Adipose tissue (tissue), 3 donors: ENCODE results near the gene NKX2-3. TPM values are rescaled to one million over a fixed set of nuclear protein-coding genes. Genes with fewer than 3 reads are reported as not detected.

Source experiments
- H3K27ac ChIP-seq: one replicate; pipeline ENCODE4 v1.5.1; 2013; ENCODE audit warnings: low read depth, low read length
- WGBS, 3 donors: extraction: QIAGEN DNeasy Blood & Tissue Kit; methylation state at CpG; one replicate each; pipeline ENCODE4 v1.1.7; 2013; 5-methylcytosine and 5-hydroxymethylcytosine counted together
- polyA plus RNA-seq, 3 donors: library from polyadenylated mRNA; stranded (reverse); fragments of 200-250 nt; gene quantifications; one replicate each; pipeline ENCODE4 v1.2.3, GENCODE V29; 2013
- donor health status: healthy with polysubstance abuse.
- donor health status: Bipolar disorder and iron deficiency.
- donor health status: healthy.

The NKX2-3 gene
- 1 to 10 TPM in 2 of 3 donors, under 1 TPM in 1; 0.90 to 2.3 (median 1.1) TPM for polyA plus RNA-seq

DNA sequence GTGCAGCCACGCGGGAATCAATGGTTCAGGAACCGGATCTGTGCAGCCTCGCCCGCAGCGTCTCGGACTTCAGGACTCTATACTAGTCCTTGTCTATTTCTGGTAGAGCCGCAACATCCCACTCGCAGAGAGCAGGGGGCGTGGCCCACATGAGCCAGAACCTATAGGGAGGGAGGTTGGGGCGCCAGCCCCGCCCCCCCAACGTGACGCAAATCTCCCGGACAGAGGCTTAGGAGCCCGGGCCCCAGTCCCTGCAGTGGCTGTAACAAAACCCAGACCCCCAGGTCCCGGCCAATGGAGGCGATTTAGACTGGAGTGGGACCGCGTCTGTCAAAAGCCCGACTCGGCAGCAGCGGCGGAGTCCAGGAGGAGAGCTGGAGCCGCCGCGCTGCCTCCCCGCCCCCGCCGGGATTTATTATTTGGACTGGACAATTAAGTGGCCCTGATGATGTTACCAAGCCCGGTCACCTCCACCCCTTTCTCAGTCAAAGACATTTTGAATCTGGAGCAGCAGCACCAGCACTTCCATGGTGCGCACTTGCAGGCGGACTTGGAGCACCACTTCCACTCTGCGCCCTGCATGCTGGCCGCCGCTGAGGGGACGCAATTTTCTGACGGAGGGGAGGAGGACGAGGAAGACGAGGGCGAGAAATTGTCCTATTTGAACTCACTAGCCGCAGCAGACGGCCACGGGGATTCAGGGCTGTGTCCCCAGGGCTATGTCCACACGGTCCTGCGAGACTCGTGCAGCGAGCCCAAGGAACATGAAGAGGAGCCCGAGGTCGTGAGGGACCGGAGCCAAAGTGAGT is at the start of gene NKX2-3:
Gene NKX2-3 (plus strand): TSS at position 256 of the 809 bp plus-strand sequence. CDS start 190 bp downstream, at position 446.
- 2 to 4% (median 2%) methylated on average over 49 to 51 of the region's 51 CpGs for WGBS, 3 donors
- H3K27ac ChIP-seq: no peak within 1 kb of the TSS

DNA sequence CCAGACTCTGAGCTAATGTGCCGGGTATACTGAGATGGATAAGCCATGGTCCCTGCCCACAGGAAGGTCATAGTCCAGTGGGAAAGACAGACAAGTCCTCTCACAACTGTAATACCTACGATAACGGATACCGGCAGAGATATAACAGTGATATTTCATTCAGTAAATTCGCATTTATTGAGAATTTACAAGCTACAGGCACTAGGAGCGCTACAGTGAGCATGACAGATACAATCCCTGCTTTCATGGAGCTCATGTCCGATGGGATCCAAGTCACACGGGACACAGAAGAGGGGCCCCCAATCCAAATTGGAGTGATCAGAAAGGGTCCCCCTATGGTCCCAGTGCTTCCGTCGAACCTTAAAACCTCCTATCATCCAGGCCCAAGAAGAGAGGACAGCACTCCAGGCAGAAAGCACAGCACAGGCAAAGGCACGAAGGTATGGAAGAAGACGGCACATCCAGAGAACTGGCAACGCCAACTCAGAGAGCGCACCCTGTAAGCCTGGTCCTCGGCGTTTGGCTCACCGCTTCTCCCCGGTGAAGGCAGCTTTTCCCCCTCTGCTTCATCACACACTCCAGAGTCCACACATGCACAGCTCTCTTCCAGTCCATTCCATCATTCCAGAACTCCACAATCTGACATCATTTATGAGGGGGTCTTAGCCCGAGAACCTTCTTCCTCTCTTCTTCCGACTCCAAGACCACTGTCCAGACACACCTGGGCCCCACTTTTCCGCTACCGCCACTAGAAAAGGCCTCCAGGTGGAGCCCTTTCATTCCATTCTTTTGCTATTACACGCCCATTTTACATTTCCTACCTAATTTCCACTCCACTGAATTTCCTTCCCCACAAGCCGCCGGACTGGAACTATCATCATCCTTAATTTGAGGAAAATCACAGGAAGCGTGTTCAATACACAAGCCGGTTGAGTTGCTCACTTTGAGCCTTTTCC is 47.8 kb upstream of the NKX2-3 start:
- H3K27ac ChIP-seq: no peak overlapping the region
- WGBS, 3 donors: 65 to 69% (median 65%) methylated on average over 27 of the region's 27 CpGs

DNA sequence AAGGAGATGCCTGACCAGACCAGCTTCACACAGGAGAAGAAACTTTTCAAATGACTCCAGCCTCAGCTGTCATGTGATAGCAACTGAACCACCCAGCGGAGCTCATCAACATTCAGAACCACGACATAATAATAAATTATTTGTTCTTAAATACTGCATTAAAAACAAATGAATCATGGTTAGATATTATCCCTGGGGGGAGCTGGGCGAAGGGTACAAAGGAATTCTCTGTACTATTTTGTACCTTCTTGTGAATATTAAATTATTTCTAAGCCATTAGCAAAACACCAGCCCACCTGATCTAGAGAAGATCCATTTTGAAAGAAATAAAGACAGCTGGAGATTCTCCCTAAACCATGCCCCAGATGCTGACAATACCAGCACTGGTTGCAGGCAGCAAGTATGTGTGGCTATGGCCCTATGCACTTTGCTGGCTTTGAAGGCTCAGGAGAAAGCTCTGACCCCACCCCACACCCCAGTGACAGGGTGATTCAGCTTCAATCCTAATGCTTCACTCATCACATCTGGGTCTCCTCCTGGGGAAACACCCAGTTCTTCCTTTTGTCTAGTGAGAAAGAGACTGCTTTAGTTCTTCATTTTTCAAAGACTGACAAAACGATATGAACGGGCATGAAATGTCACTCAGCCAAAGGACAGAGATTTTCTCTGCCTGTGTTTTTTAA is 45.5 kb upstream of the NKX2-3 start:
- H3K27ac ChIP-seq: no peak overlapping the region
- 69 to 79% (median 78%) methylated on average over 5 of the region's 5 CpGs for WGBS, 3 donors

DNA sequence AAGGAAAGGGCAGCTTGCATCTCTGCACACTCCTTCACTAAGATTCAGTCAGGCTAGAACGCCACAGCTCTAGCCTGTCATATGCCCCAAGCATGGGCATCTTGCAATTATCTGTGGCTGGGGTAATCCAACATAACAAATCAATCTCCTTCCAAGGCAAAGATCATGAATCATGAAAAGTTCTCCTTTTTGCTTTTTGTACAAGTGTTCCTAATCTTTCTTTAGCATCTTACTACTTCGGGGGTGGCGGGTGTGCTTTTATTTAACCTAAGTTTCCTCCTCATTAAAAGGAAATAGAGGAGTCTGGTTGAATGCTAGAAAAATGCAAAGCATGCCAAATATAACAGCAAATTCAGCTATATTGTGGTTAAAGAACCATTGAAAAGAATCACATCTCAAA is 43.5 kb upstream of the NKX2-3 start:
- H3K27ac ChIP-seq: no peak overlapping the region
- 37 to 75% (median 40%) methylated on average over 3 of the region's 3 CpGs for WGBS, 3 donors

DNA sequence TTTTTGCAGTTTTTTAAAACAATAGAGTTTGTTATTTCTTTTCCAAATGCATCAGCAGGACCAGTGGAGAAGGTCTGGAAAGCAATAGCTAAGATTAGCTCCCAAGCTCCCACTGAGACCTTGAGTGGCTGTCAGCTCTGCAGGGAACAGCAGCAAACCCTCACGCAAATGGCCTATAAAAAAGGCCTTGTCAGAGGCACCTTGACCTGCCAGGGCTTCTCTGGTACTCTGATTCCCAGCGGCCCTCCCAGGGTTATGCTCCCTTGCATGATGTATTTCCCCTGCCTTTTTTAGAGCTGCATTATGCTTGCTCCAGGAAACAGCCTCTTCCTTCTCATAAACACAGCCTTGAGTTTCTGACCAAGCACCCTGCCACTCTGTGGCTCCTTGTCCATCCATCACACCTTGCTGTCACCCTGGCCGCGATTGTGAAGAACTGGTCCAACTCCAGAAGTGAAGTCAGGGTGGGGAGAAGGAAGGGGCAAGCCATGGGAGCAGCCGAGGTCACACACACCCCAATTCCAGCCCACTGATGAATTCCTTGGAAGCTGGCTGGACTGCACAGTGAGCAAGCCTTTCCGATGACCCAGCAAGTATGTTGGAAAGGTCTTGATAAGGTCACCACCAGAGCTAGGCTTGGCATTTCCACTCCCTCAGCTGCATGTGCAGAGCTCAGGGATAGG is 35.3 kb upstream of the NKX2-3 start:
- no peak overlapping the region for H3K27ac ChIP-seq
- WGBS, 3 donors: 24 to 57% (median 25%) methylated on average over 6 of the region's 6 CpGs

DNA sequence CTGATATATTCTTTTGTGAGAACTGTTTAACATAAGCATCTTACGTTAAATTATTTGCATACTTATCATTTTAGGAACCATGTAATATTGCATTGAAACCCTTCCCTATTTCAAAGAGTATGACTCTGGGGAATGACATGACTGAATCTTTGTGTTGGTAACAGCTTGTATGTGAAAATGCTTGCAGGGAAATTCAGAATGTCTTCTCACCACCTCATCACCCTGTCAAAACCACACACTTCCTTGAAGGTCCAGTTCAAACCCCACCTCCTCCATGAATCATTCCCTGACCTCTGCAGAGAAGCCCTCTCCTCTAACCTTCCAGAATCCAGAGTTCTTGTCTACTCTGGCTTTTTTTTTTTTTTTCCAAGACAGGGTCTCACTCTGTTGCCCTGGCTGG is 26.3 kb upstream of the NKX2-3 start:
- 78 to 81% (median 80%) methylated on average over 1 of the region's 1 CpG for WGBS, 3 donors
- no peak overlapping the region for H3K27ac ChIP-seq

DNA sequence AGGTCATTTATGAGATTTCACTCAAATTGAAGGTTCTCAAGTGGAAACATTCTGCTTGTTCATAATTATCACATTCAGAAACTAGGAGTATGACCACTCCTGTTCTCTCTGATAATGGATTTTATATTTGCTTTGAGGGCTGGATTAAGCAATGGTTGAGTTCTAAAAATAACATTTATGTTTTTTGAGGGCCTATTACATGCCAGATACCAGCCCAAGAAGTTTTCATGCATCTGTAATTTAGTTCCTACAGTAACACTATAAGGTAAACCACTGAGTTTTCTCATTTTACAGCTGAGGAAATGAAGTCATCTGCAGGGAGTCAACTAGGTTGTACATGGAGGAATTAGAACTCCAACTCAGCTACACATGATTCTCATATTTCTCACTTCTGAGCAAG is 25.5 kb upstream of the NKX2-3 start:
- no peak overlapping the region for H3K27ac ChIP-seq

DNA sequence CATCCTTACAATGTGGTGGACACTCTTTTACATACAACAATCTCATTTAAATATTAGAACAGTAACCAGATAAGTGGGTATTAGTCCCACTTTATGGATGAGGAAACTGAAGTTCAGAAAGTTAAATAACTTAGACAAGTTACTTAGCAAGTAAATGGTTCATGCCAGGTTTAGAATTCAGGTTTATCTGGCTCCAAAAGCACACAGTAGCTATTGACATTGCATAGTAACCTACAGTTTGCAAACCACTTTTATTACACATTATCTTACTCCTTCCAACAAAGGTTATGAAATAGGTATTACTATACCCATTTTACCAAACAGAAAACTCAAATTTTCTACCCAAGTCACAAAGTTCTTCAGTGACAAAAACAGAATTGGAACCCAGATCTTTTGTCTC is 19.7 kb upstream of the NKX2-3 start:
- H3K27ac ChIP-seq: no peak overlapping the region

DNA sequence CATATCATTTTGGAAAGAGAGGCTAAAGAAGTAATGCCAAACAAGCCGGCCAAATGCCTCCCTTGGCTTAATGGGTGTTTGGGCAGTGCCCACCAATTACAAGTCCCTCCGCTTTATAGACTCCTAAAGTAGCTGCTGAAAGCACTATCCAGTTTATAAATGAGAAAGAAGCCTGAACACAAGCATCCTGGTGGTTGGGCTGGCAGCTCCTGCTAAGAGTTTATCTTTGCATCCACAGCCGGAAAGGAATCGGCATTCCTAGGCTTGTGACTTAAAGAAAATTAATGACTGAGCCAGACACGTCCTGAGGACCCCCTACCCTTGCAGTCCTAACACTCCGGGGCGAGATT is 13.1 kb upstream of the NKX2-3 start:
- H3K27ac ChIP-seq: no peak overlapping the region
- WGBS, 3 donors: 26 to 43% (median 36%) methylated on average over 7 of the region's 7 CpGs

DNA sequence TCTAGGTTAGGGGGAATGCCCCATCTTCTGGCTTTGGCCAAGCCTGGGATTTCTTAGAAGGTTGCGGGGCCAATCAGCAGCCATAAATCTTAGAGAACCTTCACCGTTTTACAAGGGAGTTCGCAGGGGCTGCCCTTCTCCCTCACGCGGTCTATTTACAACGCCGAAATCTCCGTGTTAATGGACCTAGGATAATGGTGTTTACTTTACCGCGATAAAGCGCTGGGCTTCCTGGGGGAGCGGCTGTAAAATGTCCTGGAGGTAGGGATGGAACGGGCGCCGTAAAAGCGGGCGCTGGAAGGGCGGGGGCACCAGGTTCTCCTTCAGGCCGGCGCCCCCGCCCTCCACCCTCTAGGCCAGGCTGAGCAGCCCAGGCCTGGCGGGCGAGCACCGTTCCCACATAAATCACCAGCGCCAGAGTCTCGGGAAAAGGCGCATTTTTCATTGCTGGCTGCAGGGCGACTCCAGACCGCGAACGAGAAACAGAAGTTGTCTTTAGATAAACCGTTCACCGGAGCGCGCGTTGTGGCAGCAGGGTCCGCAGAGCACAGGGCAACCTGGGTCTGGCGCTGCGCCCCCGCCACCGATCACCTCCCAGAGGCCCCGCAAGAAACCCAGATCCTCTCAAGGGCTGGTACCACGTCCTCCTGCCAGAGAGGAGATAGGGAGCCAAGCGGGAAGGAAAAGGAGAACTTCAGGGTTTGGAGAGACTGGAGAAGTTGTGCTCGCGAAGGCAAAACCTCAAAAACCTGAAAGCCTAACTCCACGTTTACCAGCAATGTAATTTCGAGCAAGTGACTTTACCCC is 12.5 kb upstream of the NKX2-3 start:
- H3K27ac ChIP-seq: no peak overlapping the region
- WGBS, 3 donors: 3 to 6% (median 6%) methylated on average over 48 of the region's 48 CpGs

DNA sequence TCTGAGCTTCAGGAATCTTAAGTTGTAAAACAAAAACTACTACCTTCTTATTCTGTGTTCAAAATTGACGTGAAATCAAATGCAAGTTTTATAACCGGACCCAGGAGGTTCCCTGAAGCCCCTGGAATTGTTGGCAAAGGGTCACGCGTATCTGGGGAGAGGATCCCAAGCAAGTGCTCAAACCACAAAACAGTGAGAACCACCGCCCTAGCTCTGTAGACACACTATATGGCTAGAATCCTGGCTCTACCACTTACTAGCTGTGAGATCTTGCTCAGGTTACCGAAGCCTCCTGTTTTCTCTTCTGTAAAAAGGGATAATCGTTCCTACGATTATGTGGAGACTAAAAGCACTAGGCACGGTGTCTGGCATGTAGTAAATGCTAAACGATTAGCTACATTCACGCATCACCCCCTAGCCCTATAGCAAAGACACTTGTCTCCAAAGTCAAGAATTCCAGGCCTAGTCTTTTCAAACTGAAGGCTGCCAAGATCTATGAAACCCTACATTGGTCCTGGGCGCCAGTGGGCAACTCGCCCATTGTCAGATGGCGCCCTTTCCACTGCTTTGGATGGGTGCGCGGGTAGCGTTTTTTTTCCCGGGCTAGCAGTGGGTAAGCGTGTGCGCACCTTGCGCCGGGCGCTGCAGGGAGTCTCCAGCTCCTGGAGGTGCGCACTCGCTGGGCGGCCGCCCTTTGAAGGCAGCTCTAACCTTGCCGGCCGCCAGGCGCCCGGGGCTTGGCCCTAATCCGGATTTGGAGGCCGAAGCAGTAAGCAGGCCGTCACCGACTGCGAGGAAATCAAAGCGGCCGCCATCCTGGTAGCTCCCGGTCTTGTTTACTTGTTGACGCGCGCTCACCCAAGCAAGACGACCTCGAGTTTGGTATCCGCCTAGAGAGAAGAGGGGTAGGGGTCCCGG is 11.6 kb upstream of the NKX2-3 start:
- WGBS, 3 donors: 30 to 68% (median 57%) methylated on average over 46 of the region's 46 CpGs
- H3K27ac ChIP-seq: no peak overlapping the region

DNA sequence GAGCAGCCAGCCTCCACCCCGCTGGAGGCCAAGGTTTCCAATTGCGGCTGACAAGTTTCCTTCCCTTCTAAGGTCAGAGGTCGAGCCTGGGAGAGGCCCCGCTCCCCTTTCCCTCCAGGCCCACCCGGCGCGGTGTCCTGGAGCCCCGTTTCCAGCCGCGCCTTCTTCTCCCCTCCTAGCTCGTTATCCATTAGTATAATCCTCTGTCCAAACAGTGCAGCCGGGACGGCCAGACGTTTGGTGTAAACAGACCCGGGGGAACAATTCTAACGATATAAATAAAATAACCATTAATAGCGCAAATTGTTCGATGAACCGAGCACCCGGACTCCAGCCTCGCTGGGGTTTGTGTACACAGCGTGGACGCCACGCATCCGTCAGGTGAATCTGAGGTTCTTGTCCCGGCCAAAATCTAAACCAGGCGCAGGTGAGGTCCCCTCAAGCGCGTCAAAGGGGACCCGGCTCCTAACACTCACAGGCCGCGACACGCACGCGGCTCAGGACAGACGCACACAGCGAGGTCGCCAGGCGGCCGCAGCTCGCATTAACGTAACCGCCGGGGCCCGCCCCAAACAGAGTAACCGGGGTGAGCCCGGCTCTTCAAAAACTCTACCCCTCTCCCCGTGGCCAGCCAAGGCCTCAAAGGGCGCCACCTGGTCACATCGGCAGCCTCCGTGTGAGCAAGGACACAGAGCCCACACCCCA is 10.8 kb upstream of the NKX2-3 start:
- 16 to 67% (median 62%) methylated on average over 48 to 51 of the region's 51 CpGs for WGBS, 3 donors

DNA sequence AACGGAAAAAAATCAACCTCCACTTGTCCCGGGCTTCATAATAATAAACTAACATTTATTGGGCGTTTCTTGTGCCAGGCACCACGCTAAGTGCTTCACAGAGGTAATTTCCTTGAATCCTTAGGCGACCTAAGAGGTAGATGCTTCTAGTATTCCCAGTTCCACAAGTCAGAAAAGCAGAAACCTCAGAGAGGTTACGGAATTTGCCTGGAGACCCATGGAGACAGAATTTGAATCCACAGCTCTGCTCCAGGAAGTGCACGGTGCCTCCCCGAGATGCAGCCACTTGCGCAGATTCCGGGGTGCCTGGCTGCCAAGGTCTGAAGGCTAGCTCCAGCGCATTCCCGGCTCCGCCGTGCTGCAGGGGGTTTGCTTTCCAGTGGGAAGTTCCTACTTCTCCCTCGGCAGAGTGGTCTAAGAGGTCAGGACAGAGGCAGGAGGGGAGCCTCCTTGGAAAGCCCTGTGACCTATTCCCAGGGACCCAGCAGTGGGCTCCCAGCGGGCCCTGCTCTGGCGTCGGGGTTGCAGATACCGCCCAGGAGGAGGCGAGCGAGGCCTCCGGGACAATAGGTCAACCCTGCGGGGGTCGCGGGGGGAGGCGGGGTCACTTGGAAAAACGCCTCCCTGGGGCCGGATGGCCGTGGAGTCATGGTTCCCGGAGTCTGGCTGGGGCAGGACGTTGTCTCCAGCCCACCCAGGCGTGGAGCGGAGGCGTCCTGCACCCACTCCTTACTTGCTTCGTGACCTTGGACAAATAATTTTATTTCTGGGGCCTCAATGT is 10.1 kb upstream of the NKX2-3 start:
- H3K27ac ChIP-seq: no peak overlapping the region
- whole genome bisulfite sequencing, 3 donors: 10 to 40% (median 33%) methylated on average over 29 to 35 of the region's 35 CpGs

More for the DNA sequence above, 10.8 kb upstream of the NKX2-3 start:
- H3K27ac ChIP-seq: no peak overlapping the region

DNA sequence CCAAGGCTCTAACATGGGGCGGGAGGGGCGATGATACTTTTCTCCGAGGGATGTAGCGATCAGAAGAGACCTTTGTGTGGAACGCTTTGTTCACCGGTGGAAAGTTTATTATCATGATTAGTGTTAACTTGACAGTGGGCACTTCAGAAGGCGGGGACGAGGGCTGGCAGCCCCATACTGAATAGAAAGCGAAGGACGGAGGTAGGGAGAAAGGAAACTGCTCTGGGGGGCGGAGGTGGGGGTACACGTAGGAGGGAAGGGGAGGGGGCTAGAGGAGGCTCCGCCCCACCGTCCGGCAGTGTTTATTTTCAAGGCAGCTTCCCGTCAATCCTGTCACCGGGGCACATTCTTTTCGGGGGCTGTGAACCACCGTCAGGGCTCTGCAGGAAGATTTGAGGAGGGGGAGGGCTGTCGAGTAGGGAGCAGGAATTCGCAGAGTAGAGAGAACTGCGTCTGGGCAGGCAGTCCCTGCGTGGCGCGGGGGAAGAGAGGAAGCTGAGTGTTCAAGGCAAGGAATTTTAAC is 9.4 kb upstream of the NKX2-3 start:
- no peak overlapping the region for H3K27ac ChIP-seq
- WGBS, 3 donors: 3 to 7% (median 5%) methylated on average over 24 to 25 of the region's 25 CpGs

DNA sequence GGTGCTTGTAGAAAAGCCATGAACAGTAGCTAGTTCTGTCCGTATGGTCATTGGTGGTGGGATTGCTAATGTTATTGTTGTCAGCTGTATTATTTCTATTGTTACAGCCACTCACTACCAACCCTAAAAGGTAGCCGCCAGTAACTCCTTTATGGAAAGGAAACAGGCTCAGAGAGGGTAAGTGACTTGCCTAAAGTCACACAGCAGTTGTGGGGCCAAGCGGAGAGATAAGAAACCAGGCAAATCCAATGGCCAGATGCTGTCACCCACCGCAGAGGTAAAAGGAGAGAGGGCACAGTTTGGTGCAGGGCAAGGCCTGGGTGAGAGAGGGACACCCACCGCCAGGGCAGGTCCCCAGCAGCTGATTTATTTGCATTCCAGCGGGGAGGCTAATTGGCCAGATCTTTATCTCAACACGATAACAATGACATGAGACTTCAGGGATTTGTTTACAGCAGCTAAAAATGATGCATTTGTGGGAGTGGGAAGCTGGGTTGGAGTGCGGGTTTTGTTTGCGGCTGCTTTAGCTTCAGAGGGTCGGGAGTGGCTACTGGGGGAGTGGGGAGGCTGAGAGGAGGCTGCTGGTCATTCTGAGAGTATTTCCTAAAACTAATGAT is 8.6 kb upstream of the NKX2-3 start:
- 22 to 56% (median 52%) methylated on average over 10 of the region's 10 CpGs for WGBS, 3 donors

More for the DNA sequence above, 8.6 kb upstream of the NKX2-3 start:
- H3K27ac ChIP-seq: no peak overlapping the region
